GM12878 (cell line): ENCODE measurements around the gene CLMP. TPM values are rescaled to one million over a fixed set of nuclear protein-coding genes. Genes with fewer than 3 reads are reported as not detected.

Experiments
- CEBPZ ChIP-seq: fragments of 150-350 bp; IDR thresholded peaks from 2 replicates; pipeline ENCODE4 v1.6.1; 2016; ENCODE audit warnings: low read depth, low read length
- CHD1 ChIP-seq: IDR thresholded peaks from 2 replicates; pipeline ENCODE4 v1.6.1; 2012; ENCODE audit warnings: low read depth, low read length, improper control_type of control experiment
- EZH2 ChIP-seq: IDR thresholded peaks from 2 replicates; pipeline ENCODE4 v1.6.1; 2012; ENCODE audit warnings: low read depth, mild to moderate bottlenecking, control low read depth, inconsistent platforms, low read length, borderline replicate concordance; ENCODE audit not compliant: control insufficient read depth
- NR2C1 ChIP-seq: fragments of 450-650 bp; IDR thresholded peaks from 2 replicates; pipeline ENCODE4 v1.6.1; 2017; ENCODE audit warnings: antibody characterized with exemption, mild to moderate bottlenecking, moderate library complexity
- WRNIP1 ChIP-seq: IDR thresholded peaks from 2 replicates; pipeline ENCODE4 v1.6.1; 2011; ENCODE audit warnings: low read depth, low read length, improper control_type of control experiment, borderline replicate concordance
- ZNF622 ChIP-seq: fragments of 450-650 bp; IDR thresholded peaks from 2 replicates; pipeline ENCODE4 v1.6.1; 2017; ENCODE audit warnings: mild to moderate bottlenecking, inconsistent platforms
- ZZZ3 ChIP-seq: IDR thresholded peaks from 2 replicates; pipeline ENCODE4 v1.6.1; 2011; ENCODE audit warnings: low read depth; ENCODE audit not compliant: control insufficient read depth, insufficient read length
- polyA plus RNA-seq, 11 experiments: library from polyadenylated mRNA; depleted of rRNA in 4 of 11; unstranded in 6 of 11; stranded (reverse) in 5 of 11; fragments of >200 nt; fragmentation: Nextera tagmentation in 4 of 11; fragmentation: Illumina TruSeq in 1 of 11; extraction: Ambion mirVana in 4 of 11; extraction: Trizol in 1 of 11; gene quantifications; 1 replicate in 1 of 11; 2 replicates in 10 of 11; pipeline versions ENCODE4 v1.2.1 to v1.2.3, GENCODE V29; 2011 to 2016; ENCODE audit warnings: inconsistent platforms in 2 of 11, missing spikeins in 2 of 11, low read depth in 1 of 11
- total RNA-seq, 4 experiments: library from RNA; depleted of rRNA in 3 of 4; stranded (reverse); fragments of >200 nt in 3 of 4; fragmentation: Illumina TruSeq in 1 of 4; extraction: Trizol in 1 of 4; gene quantifications; 2 replicates each; pipeline versions ENCODE4 v1.2.1 to v1.2.3, GENCODE V29; 2013 to 2021
- TF ChIP-seq, protein P1 (sequence below): IDR thresholded peaks from 2 replicates; pipeline ENCODE4 v1.6.1; 2012; ENCODE audit warnings: improper control_type of control experiment, low read depth, low read length; ENCODE audit not compliant: insufficient replicate concordance
- TF ChIP-seq, protein P2 (sequence below): fragments of 450-650 bp; formaldehyde crosslinking; IDR thresholded peaks from 2 replicates; pipeline ENCODE4 v1.5.0; 2022; ENCODE audit warnings: mild to moderate bottlenecking, missing genetic modification characterization
- TF ChIP-seq, protein P3 (sequence below): fragments of 450-650 bp; IDR thresholded peaks from 2 replicates; pipeline ENCODE4 v1.6.1; 2017; ENCODE audit warnings: mild to moderate bottlenecking, low read depth, inconsistent platforms; ENCODE audit not compliant: poor library complexity, severe bottlenecking
- TF ChIP-seq, protein P4 (sequence below): IDR thresholded peaks from 2 replicates; pipeline ENCODE4 v1.6.1; 2011; ENCODE audit warnings: low read depth, low read length, improper control_type of control experiment, borderline replicate concordance

Gene CLMP
- total and polyA plus RNA-seq, 10 of the 15 experiments (the other 5 are each of a cell fraction or from before 2014, with no cell fraction given): 0.01 to 0.71 (median 0.20) TPM; not detected in 4

DNA sequence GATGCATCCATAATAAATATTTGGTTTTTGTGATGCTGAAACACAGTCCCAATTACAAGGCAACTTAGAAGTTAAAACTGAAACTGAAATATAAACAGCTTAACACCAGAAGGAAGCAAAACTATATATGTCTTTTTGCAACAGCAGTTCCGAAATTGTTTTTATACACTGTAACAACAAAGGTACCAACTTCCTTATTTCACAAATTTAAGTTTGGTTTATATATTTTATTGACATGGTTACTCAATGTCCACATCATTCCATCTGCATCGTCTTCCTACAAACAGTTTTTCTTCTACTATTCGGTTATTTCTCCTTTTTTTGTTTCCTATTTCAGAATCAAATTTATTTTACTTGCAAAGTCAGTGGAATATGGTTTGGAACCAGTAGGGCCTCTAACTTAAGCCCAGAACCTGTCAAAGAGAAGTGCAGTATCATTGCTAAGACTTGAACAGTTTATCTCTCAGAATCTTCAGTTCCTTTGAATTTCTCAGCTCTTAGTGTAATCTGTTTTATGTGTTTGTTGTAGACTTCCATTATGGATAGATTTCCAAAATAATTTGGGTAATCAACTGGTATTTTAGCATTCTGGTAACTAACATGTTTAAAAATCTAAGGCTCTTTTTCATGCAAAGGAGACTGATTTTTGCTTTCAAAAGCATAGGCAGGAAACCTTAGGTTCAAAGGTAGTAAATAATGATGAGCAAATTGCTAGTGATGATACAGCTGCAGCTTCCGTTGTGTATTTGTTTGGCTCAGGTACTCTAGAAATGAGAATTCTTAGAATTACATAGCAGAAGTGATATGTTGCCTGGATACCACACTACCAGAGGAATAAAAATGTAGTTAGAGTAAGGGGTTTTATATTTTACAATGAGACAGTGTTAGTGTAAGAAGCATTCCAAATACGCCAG is 124.9 kb downstream of the CLMP start (continued):
- TF ChIP-seq, protein P1, sequence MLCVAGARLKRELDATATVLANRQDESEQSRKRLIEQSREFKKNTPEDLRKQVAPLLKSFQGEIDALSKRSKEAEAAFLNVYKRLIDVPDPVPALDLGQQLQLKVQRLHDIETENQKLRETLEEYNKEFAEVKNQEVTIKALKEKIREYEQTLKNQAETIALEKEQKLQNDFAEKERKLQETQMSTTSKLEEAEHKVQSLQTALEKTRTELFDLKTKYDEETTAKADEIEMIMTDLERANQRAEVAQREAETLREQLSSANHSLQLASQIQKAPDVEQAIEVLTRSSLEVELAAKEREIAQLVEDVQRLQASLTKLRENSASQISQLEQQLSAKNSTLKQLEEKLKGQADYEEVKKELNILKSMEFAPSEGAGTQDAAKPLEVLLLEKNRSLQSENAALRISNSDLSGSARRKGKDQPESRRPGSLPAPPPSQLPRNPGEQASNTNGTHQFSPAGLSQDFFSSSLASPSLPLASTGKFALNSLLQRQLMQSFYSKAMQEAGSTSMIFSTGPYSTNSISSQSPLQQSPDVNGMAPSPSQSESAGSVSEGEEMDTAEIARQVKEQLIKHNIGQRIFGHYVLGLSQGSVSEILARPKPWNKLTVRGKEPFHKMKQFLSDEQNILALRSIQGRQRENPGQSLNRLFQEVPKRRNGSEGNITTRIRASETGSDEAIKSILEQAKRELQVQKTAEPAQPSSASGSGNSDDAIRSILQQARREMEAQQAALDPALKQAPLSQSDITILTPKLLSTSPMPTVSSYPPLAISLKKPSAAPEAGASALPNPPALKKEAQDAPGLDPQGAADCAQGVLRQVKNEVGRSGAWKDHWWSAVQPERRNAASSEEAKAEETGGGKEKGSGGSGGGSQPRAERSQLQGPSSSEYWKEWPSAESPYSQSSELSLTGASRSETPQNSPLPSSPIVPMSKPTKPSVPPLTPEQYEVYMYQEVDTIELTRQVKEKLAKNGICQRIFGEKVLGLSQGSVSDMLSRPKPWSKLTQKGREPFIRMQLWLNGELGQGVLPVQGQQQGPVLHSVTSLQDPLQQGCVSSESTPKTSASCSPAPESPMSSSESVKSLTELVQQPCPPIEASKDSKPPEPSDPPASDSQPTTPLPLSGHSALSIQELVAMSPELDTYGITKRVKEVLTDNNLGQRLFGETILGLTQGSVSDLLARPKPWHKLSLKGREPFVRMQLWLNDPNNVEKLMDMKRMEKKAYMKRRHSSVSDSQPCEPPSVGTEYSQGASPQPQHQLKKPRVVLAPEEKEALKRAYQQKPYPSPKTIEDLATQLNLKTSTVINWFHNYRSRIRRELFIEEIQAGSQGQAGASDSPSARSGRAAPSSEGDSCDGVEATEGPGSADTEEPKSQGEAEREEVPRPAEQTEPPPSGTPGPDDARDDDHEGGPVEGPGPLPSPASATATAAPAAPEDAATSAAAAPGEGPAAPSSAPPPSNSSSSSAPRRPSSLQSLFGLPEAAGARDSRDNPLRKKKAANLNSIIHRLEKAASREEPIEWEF: no peak
- TF ChIP-seq EZH2 (no peak), CHD1 (no peak), WRNIP1 (no peak), NR2C1 (no peak), CEBPZ (no peak), ZNF622 (no peak), ZZZ3 (no peak)
- TF ChIP-seq, protein P2, sequence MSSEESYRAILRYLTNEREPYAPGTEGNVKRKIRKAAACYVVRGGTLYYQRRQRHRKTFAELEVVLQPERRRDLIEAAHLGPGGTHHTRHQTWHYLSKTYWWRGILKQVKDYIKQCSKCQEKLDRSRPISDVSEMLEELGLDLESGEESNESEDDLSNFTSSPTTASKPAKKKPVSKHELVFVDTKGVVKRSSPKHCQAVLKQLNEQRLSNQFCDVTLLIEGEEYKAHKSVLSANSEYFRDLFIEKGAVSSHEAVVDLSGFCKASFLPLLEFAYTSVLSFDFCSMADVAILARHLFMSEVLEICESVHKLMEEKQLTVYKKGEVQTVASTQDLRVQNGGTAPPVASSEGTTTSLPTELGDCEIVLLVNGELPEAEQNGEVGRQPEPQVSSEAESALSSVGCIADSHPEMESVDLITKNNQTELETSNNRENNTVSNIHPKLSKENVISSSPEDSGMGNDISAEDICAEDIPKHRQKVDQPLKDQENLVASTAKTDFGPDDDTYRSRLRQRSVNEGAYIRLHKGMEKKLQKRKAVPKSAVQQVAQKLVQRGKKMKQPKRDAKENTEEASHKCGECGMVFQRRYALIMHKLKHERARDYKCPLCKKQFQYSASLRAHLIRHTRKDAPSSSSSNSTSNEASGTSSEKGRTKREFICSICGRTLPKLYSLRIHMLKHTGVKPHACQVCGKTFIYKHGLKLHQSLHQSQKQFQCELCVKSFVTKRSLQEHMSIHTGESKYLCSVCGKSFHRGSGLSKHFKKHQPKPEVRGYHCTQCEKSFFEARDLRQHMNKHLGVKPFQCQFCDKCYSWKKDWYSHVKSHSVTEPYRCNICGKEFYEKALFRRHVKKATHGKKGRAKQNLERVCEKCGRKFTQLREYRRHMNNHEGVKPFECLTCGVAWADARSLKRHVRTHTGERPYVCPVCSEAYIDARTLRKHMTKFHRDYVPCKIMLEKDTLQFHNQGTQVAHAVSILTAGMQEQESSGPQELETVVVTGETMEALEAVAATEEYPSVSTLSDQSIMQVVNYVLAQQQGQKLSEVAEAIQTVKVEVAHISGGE (CRISPR knock-in tag): no peak
- TF ChIP-seq, protein P3, sequence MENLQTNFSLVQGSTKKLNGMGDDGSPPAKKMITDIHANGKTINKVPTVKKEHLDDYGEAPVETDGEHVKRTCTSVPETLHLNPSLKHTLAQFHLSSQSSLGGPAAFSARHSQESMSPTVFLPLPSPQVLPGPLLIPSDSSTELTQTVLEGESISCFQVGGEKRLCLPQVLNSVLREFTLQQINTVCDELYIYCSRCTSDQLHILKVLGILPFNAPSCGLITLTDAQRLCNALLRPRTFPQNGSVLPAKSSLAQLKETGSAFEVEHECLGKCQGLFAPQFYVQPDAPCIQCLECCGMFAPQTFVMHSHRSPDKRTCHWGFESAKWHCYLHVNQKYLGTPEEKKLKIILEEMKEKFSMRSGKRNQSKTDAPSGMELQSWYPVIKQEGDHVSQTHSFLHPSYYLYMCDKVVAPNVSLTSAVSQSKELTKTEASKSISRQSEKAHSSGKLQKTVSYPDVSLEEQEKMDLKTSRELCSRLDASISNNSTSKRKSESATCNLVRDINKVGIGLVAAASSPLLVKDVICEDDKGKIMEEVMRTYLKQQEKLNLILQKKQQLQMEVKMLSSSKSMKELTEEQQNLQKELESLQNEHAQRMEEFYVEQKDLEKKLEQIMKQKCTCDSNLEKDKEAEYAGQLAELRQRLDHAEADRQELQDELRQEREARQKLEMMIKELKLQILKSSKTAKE: no peak
- TF ChIP-seq, protein P4, sequence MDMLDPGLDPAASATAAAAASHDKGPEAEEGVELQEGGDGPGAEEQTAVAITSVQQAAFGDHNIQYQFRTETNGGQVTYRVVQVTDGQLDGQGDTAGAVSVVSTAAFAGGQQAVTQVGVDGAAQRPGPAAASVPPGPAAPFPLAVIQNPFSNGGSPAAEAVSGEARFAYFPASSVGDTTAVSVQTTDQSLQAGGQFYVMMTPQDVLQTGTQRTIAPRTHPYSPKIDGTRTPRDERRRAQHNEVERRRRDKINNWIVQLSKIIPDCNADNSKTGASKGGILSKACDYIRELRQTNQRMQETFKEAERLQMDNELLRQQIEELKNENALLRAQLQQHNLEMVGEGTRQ: no peak
